Measurements from ENCODE around the gene ARHGAP4. TPM values are rescaled to one million over a fixed set of nuclear protein-coding genes. Genes with fewer than 3 reads are reported as not detected.

Gene ARHGAP4
- polyA plus RNA-seq, 3 donors, result 51.5 to 508 (median 64.4) TPM

GRCh38 chrX:153861151-153861550 is 64.9 kb downstream of the ARHGAP4 start:
- H3K4me1 Mint-ChIP-seq, result no peaks in the 10 kb centered on the region
- Histone ChIP-seq H3K9me3 (replicated peaks in 1 of 2; ENCODE audit: control insufficient read depth in 1 of 2, insufficient read depth in 1 of 2, low read length in 2 of 2) (no peaks in the 10 kb centered on the region), H3K4me1 (ENCODE audit: control insufficient read depth in 1 of 2, insufficient read depth in 2 of 2, low read length in 2 of 2) (no peaks in the 10 kb centered on the region), H3K27ac (ENCODE audit: low read depth in 1 of 2, low read length in 2 of 2) (no peak overlapping the region), H3K27me3 (ENCODE audit: control insufficient read depth in 2 of 2, insufficient read depth in 2 of 2, low read length in 2 of 2) (peaks cover 2 to 3% of the 10 kb centered on the region in 2 donors), H3K9ac (ENCODE audit: insufficient read depth, low read length, poor library complexity, severe bottlenecking) (no peak overlapping the region), H2AFZ (ENCODE audit: insufficient read depth, low read depth, low read length, poor library complexity, severe bottlenecking) (no peak overlapping the region), H3K4me2 (replicated peaks; ENCODE audit: extremely low read depth, low read length, poor library complexity, severe bottlenecking) (no peak overlapping the region), H3K79me2 (ENCODE audit: insufficient read depth, low read length) (no peaks in the 10 kb centered on the region), H3K36me3 (replicated peaks in 1 of 2; ENCODE audit: control insufficient read depth in 1 of 2, insufficient read depth in 2 of 2, low read length in 2 of 2) (no peaks in the 10 kb centered on the region), H4K20me1 (ENCODE audit: insufficient read depth, low read length) (no peaks in the 10 kb centered on the region), H3K4me3 (replicated peaks in 1 of 3; ENCODE audit: low read depth in 2 of 3, low read length in 3 of 3) (no peak overlapping the region)
- intact Hi-C loops (cut with micrococcal nuclease), result no loop called here
- H3K9me3 Mint-ChIP-seq, result peaks cover 0 to 11% (median 2%) of the 10 kb centered on the region in 7 donors
- no peak for DNase-seq
- TF ChIP-seq, protein P1, sequence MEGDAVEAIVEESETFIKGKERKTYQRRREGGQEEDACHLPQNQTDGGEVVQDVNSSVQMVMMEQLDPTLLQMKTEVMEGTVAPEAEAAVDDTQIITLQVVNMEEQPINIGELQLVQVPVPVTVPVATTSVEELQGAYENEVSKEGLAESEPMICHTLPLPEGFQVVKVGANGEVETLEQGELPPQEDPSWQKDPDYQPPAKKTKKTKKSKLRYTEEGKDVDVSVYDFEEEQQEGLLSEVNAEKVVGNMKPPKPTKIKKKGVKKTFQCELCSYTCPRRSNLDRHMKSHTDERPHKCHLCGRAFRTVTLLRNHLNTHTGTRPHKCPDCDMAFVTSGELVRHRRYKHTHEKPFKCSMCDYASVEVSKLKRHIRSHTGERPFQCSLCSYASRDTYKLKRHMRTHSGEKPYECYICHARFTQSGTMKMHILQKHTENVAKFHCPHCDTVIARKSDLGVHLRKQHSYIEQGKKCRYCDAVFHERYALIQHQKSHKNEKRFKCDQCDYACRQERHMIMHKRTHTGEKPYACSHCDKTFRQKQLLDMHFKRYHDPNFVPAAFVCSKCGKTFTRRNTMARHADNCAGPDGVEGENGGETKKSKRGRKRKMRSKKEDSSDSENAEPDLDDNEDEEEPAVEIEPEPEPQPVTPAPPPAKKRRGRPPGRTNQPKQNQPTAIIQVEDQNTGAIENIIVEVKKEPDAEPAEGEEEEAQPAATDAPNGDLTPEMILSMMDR (IDR thresholded peaks at IDR 0.05), result no peak
- H3K4me3 Mint-ChIP-seq, result no peak overlapping the region
- WGBS (ENCODE audit: insufficient coverage), result 92% methylated on average over 2 of the region's 10 CpGs
- H3K36me3 Mint-ChIP-seq, result no peaks in the 10 kb centered on the region
- no peak overlapping the region for H3K27ac Mint-ChIP-seq
- H3K27me3 Mint-ChIP-seq (ENCODE audit: low read depth in 3 of 3), result peaks cover 16 to 53% (median 21%) of the 10 kb centered on the region in 3 donors

Other genes starting within 250 kb of the ARHGAP4 start
- 1 to 10 TPM in 1 of 3 donors, under 1 TPM in 2; 0.23 to 5.6 (median 0.85) TPM for gene SLC6A8, start 238.3 kb downstream of the ARHGAP4 start, polyA plus RNA-seq
- 100 to 1,000 TPM; 139 to 294 (median 288) TPM for gene BCAP31, start 201.9 kb downstream of the ARHGAP4 start, polyA plus RNA-seq
- 10 to 100 TPM in 1 of 3 donors, 1 to 10 TPM in 2; 5.6 to 22.5 (median 5.8) TPM for gene ABCD1, start 201.4 kb downstream of the ARHGAP4 start, polyA plus RNA-seq
- gene PLXNB3, start 162.0 kb downstream of the ARHGAP4 start, polyA plus RNA-seq, result not detected
- gene SRPK3, start 145.2 kb downstream of the ARHGAP4 start, polyA plus RNA-seq, result under 1 TPM in 1 of 3 donors, not detected in 2; 0.01 TPM
- gene IDH3G, start 131.9 kb downstream of the ARHGAP4 start, polyA plus RNA-seq, result 100 to 1,000 TPM; 115 to 201 (median 130) TPM
- gene SSR4, start 131.6 kb downstream of the ARHGAP4 start, polyA plus RNA-seq, result 100 to 1,000 TPM; 201 to 419 (median 362) TPM
- under 1 TPM in 1 of 3 donors, not detected in 2; 0.11 TPM for gene PDZD4, start 95.7 kb downstream of the ARHGAP4 start, polyA plus RNA-seq
- gene L1CAM, start 40.1 kb downstream of the ARHGAP4 start, polyA plus RNA-seq, result under 1 TPM in 1 of 3 donors, not detected in 2; 0.55 TPM
- under 1 TPM in 2 of 3 donors, not detected in 1; 0.14 to 0.27 TPM for gene AVPR2, start 21.6 kb downstream of the ARHGAP4 start, polyA plus RNA-seq
- 100 to 1,000 TPM in 1 of 3 donors, 10 to 100 TPM in 2; 46.7 to 109 (median 47.9) TPM for gene NAA10, start 8.8 kb upstream of the ARHGAP4 start, polyA plus RNA-seq
- gene RENBP, start 18.4 kb upstream of the ARHGAP4 start, polyA plus RNA-seq, result 100 to 1,000 TPM in 1 of 3 donors, 1 to 10 TPM in 2; 2.7 to 125 (median 3.8) TPM
- 10 to 100 TPM in 1 of 3 donors, 1 to 10 TPM in 2; 1.9 to 21.8 (median 3.8) TPM for gene HCFC1, start 45.6 kb upstream of the ARHGAP4 start, polyA plus RNA-seq
- gene TMEM187, start 46.5 kb upstream of the ARHGAP4 start, polyA plus RNA-seq, result 10 to 100 TPM in 1 of 3 donors, 1 to 10 TPM in 2; 2.8 to 10.3 (median 4.9) TPM
- 100 to 1,000 TPM in 1 of 3 donors, 10 to 100 TPM in 2; 47.8 to 109 (median 49.5) TPM for gene IRAK1, start 93.6 kb upstream of the ARHGAP4 start, polyA plus RNA-seq
- 10 to 100 TPM in 1 of 3 donors, 1 to 10 TPM in 2; 5.2 to 21.2 (median 9.6) TPM for gene MECP2, start 171.5 kb upstream of the ARHGAP4 start, polyA plus RNA-seq
- gene OPN1LW, start 218.0 kb upstream of the ARHGAP4 start, polyA plus RNA-seq, result not detected